Measurements from ENCODE around the gene CSF3R. TPM values are rescaled to one million over a fixed set of nuclear protein-coding genes. Genes with fewer than 3 reads are reported as not detected.

CSF3R gene
- total and polyA plus RNA-seq, 9 of the 15 experiments (the other 6 are each of a cell fraction or from before 2014, with no cell fraction given): 0.21 to 0.86 (median 0.40) TPM; not detected in 1

DNA sequence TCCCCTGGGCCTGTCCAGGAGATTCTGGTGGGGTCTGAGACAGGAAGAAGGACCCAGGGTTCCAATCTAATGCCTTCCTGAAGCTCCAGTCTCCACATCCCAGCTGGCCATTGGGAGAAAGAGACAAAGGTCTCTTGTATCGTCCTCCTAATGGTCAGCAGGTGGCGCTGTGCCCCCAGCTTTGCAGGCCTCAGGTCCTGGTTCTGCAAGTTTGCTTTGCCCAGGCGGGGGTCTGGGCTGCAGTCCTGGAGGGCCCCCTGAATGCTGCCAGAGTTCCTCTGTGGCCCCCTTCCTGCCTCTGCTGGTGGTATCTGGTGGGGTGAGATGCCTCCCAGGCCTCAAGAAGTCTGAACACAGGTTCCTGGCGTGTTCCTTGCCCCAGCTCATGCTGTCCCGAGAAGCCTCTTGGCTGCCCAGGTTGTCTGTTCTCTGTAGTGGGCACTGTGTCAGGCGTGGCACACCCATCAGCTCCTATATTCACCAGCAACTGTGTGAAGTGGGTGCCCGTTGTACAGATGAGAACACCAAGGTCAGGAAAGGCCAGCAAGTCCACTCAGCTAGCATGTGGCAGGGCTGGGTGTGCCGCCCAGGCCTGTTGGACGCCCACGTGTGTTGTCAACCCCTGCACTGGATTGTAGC, 33.8 kb upstream of the CSF3R start:
- ATAC-seq (peak; percentile 83), DNase-seq (ENCODE audit: extremely low read depth in 1 of 4, low spot score in 3 of 4) (peak; percentile 87 to 90 (median 90)), FAIRE-seq (peak; percentile 96)
- 34% methylated on average over 10 of the region's 10 CpGs for WGBS (ENCODE audit: insufficient coverage, low coverage, missing lambda C conversion rate)
- Histone ChIP-seq H3K36me3 (ENCODE audit: control insufficient read depth, insufficient read depth, low read length) (no peaks in the 10 kb centered on the region), H4K20me1 (replicated peaks; ENCODE audit: control insufficient read depth, insufficient read depth, low read length) (no peaks in the 10 kb centered on the region), H3K27ac (ENCODE audit: extremely low read depth, low read depth, low read length) (no peak overlapping the region; the same call in 2 of the 3 replicates), H3K79me2 (ENCODE audit: control insufficient read depth, insufficient read depth, low read length) (no peaks in the 10 kb centered on the region), H3K9me3 (replicated peaks; ENCODE audit: control insufficient read depth, insufficient read depth, low read depth, low read length) (no peaks in the 10 kb centered on the region), H3K9me1 (ENCODE audit: control insufficient read depth, insufficient read depth, low read length) (no peaks in the 10 kb centered on the region), H3K27me3 (ENCODE audit: control insufficient read depth in 2 of 2, insufficient read depth in 2 of 2, low read length in 2 of 2) (no peaks in the 10 kb centered on the region), H3K4me2 (ENCODE audit: insufficient read depth, low read length) (no peak overlapping the region; the same call in 1 of the 2 replicates), H3K4me1 (replicated peaks in 1 of 2; ENCODE audit: control insufficient read depth in 2 of 2, insufficient read depth in 2 of 2, low read length in 2 of 2) (peaks cover 29 to 37% of the 10 kb centered on the region in 2 experiments; a peak in 4 of 5 replicates), H3K4me3 (no peak overlapping the region), H3K9ac (ENCODE audit: insufficient read depth in 1 of 2, low read depth in 2 of 2, low read length in 2 of 2) (peak overlapping the region in 1 of 2 experiments; percentile 82; a peak in 2 of 4 replicates), H2AFZ (ENCODE audit: low read depth, low read length) (peak overlapping the region; percentile 75)
- intact Hi-C loops (cut with micrococcal nuclease) (loop anchor here (2.0 kb wide), 1 partner anchor 36 kb away; no protein-coding TSS in a partner anchor), in situ Hi-C loops (cut with MboI) (no loop called here)
- ChIA-PET POLR2A (interaction anchor here (0.7 to 1.4 kb wide), 5 partner anchors 10 to 27 kb away, joined by 3 to 4 read pairs (median 3); no protein-coding TSS in a partner anchor), CTCF (ENCODE audit: low intra/inter-chr PET ratio) (interaction anchor here (1.2 to 1.4 kb wide), 2 partner anchors 134 to 807 kb away, joined by 5 to 6 read pairs; no protein-coding TSS in a partner anchor)
- no TSS peak for BruUV-seq (replicated peaks)
- TF ChIP-seq, protein P1, sequence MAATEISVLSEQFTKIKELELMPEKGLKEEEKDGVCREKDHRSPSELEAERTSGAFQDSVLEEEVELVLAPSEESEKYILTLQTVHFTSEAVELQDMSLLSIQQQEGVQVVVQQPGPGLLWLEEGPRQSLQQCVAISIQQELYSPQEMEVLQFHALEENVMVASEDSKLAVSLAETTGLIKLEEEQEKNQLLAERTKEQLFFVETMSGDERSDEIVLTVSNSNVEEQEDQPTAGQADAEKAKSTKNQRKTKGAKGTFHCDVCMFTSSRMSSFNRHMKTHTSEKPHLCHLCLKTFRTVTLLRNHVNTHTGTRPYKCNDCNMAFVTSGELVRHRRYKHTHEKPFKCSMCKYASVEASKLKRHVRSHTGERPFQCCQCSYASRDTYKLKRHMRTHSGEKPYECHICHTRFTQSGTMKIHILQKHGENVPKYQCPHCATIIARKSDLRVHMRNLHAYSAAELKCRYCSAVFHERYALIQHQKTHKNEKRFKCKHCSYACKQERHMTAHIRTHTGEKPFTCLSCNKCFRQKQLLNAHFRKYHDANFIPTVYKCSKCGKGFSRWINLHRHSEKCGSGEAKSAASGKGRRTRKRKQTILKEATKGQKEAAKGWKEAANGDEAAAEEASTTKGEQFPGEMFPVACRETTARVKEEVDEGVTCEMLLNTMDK (IDR thresholded peaks at IDR 0.05; ENCODE audit: borderline replicate concordance, insufficient read depth, low read depth, low read length, poor library complexity, severe bottlenecking): no peak
- TF ChIP-seq ZNF584 (CRISPR knock-in tag; IDR thresholded peaks at IDR 0.05; ENCODE audit: low read depth): no peak
- no peak for TF ChIP-seq HMG20B (CRISPR knock-in tag; IDR thresholded peaks at IDR 0.05)
- TF ChIP-seq MCM5 (IDR thresholded peaks at IDR 0.05; ENCODE audit: low read depth): no peak
- no peak for TF ChIP-seq ELF1 (tag; IDR thresholded peaks at IDR 0.05)
- TF ChIP-seq NR4A1 (CRISPR knock-in tag; IDR thresholded peaks at IDR 0.05): no peak
- TF ChIP-seq NR4A1 (tag; IDR thresholded peaks at IDR 0.05): no peak
- 0 out of 2 replicates have a peak, but pooled peaks have one; percentile 10 for TF ChIP-seq JUND (IDR thresholded peaks at IDR 0.05; ENCODE audit: borderline replicate concordance, low read depth, low read length)
- no peak; the same call in 2 of the 3 replicates for TF ChIP-seq JUND (tag; IDR thresholded peaks at IDR 0.05; ENCODE audit: borderline replicate concordance, low read depth, low read length)
- no peak for TF ChIP-seq ZNF239 (CRISPR knock-in tag; IDR thresholded peaks at IDR 0.05)
- TF ChIP-seq ZKSCAN3 (CRISPR knock-in tag; IDR thresholded peaks at IDR 0.05): no peak
- TF ChIP-seq CHD2 (IDR thresholded peaks at IDR 0.05; ENCODE audit: low read depth, low read length): no peak
- no peak for TF ChIP-seq ADNP (tag; IDR thresholded peaks at IDR 0.05)
- no peak for TF ChIP-seq ZBTB1 (CRISPR knock-in tag; IDR thresholded peaks at IDR 0.05; ENCODE audit: borderline replicate concordance, low read depth)
- no peak for TF ChIP-seq CBFB (CRISPR knock-in tag; IDR thresholded peaks at IDR 0.05)
- TF ChIP-seq ZNF57 (CRISPR knock-in tag; IDR thresholded peaks at IDR 0.05): no peak
- TF ChIP-seq ZNF174 (CRISPR knock-in tag; IDR thresholded peaks at IDR 0.05): no peak
- TF ChIP-seq DNMT1 (IDR thresholded peaks at IDR 0.05): no peak
- TF ChIP-seq, protein P2, sequence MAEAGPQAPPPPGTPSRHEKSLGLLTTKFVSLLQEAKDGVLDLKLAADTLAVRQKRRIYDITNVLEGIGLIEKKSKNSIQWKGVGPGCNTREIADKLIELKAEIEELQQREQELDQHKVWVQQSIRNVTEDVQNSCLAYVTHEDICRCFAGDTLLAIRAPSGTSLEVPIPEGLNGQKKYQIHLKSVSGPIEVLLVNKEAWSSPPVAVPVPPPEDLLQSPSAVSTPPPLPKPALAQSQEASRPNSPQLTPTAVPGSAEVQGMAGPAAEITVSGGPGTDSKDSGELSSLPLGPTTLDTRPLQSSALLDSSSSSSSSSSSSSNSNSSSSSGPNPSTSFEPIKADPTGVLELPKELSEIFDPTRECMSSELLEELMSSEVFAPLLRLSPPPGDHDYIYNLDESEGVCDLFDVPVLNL (CRISPR knock-in tag; IDR thresholded peaks at IDR 0.05; ENCODE audit: low read depth): no peak
- no peak for TF ChIP-seq ZNF551 (CRISPR knock-in tag; IDR thresholded peaks at IDR 0.05)
- TF ChIP-seq, protein P3, sequence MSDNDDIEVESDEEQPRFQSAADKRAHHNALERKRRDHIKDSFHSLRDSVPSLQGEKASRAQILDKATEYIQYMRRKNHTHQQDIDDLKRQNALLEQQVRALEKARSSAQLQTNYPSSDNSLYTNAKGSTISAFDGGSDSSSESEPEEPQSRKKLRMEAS (CRISPR knock-in tag; IDR thresholded peaks at IDR 0.05): no peak

Measured in K562 (cell line).